ENCODE results near the gene SPOCK3. TPM values are rescaled to one million over a fixed set of nuclear protein-coding genes. Genes with fewer than 3 reads are reported as not detected.

SPOCK3 gene
- total and polyA plus RNA-seq, 2 experiments from 2014 or later = 1.6 to 4.1 TPM

DNA sequence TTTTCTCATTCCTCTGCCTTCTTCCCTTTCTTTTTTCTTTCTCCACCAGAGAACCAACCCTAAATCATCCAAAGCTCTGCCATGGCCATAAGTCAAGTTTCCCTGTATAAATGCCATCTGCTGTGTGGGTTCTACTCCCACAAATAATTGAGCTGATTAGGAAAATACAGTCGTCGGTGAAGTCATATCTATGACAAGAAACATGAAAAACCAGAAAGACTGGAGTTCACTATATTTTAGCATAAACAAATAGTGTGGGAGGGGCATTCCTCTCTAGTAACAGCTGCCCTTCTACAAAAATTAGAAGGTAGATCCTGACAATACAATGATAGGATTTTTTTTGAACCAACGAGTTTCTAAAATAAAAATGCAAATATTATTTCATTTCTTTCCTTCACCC lies 48.8 kb downstream of the SPOCK3 start (continued):
- TF ChIP-seq JUNB (IDR thresholded peaks at IDR 0.05; ENCODE audit: unreplicated experiment) = no peak
- TF ChIP-seq EZH2 (IDR thresholded peaks at IDR 0.05; ENCODE audit: low read depth, unreplicated experiment) = no peak
- no peak for TF ChIP-seq NANOG (IDR thresholded peaks at IDR 0.05; ENCODE audit: borderline replicate concordance)
- TF ChIP-seq ZNF331 (CRISPR knock-in tag; IDR thresholded peaks at IDR 0.05; ENCODE audit: low read depth) = no peak
- TF ChIP-seq ZNF462 (CRISPR knock-in tag; IDR thresholded peaks at IDR 0.05) = no peak
- no peak for TF ChIP-seq ZNF114 (CRISPR knock-in tag; IDR thresholded peaks at IDR 0.05)
- no peak for TF ChIP-seq POLR2AphosphoS5 (IDR thresholded peaks at IDR 0.05; ENCODE audit: low read depth)

- Histone ChIP-seq H3K4me2 (no peak overlapping the region), H2AFZ (no peak overlapping the region; the same call in 1 of the 2 replicates), H3K27me3 (ENCODE audit: insufficient read depth) (no peaks in the 10 kb centered on the region), H3K9me2 (ENCODE audit: insufficient read depth) (no peaks in the 10 kb centered on the region), H3K4me3 (no peak overlapping the region), H3F3A (replicated peaks; ENCODE audit: low read depth) (no peaks in the 10 kb centered on the region), H3K27ac (ENCODE audit: low read depth) (no peak overlapping the region), H3K79me2 (replicated peaks; ENCODE audit: insufficient read depth) (no peaks in the 10 kb centered on the region), H3K4me1 (ENCODE audit: insufficient read depth) (no peaks in the 10 kb centered on the region), H3K36me3 (ENCODE audit: insufficient read depth) (no peaks in the 10 kb centered on the region), H4K20me1 (replicated peaks; ENCODE audit: insufficient read depth) (no peaks in the 10 kb centered on the region)
- no peaks in the 10 kb centered on the region for H3K9me3 Mint-ChIP-seq
- H3K36me3 Mint-ChIP-seq (ENCODE audit: low read depth) = no peaks in the 10 kb centered on the region
- no peaks in the 10 kb centered on the region for H3K27me3 Mint-ChIP-seq (ENCODE audit: insufficient read depth, low read depth, poor library complexity)
- H3K4me1 Mint-ChIP-seq = peaks cover 2% of the 10 kb centered on the region; the same call in 1 of the 3 replicates
- no peak overlapping the region for H3K4me3 Mint-ChIP-seq
- ATAC-seq = no peak
- DNase-seq (ENCODE audit: low spot score) = no peak
- H3K27ac Mint-ChIP-seq = no peak overlapping the region
- TF ChIP-seq STAT1 (IDR thresholded peaks at IDR 0.05; ENCODE audit: unreplicated experiment) = no peak
- no peak for TF ChIP-seq POLR2AphosphoS5 (IDR thresholded peaks at IDR 0.05; ENCODE audit: low read depth)
- TF ChIP-seq, protein P1, sequence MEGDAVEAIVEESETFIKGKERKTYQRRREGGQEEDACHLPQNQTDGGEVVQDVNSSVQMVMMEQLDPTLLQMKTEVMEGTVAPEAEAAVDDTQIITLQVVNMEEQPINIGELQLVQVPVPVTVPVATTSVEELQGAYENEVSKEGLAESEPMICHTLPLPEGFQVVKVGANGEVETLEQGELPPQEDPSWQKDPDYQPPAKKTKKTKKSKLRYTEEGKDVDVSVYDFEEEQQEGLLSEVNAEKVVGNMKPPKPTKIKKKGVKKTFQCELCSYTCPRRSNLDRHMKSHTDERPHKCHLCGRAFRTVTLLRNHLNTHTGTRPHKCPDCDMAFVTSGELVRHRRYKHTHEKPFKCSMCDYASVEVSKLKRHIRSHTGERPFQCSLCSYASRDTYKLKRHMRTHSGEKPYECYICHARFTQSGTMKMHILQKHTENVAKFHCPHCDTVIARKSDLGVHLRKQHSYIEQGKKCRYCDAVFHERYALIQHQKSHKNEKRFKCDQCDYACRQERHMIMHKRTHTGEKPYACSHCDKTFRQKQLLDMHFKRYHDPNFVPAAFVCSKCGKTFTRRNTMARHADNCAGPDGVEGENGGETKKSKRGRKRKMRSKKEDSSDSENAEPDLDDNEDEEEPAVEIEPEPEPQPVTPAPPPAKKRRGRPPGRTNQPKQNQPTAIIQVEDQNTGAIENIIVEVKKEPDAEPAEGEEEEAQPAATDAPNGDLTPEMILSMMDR (conservative IDR thresholded peaks at IDR 0.05; ENCODE audit: low read depth in 2 of 2) = no peak
- TF ChIP-seq CREB1 (CRISPR knock-in tag; IDR thresholded peaks at IDR 0.05; ENCODE audit: low read depth) = no peak
- no peak for TF ChIP-seq EZH2 (IDR thresholded peaks at IDR 0.05; ENCODE audit: low read depth, unreplicated experiment)
- TF ChIP-seq NANOG (IDR thresholded peaks at IDR 0.05; ENCODE audit: borderline replicate concordance) = no peak
- TF ChIP-seq ZNF331 (CRISPR knock-in tag; IDR thresholded peaks at IDR 0.05; ENCODE audit: low read depth) = no peak
Observed at GRCh38 chr4:167183036-167183435, 51.3 kb downstream of the SPOCK3 start.

All from GM23338 (cell line).